A673 (cell line): ENCODE data around the gene S1PR4.

Source experiments
- EZH2 ChIP-seq: fragments of 200-600 bp; sonication (generic); IDR thresholded peaks from 2 replicates; pipeline ENCODE4 v1.6.1; 2017; ENCODE audit warnings: borderline replicate concordance, low read depth, mild to moderate bottlenecking, mixed read lengths, antibody characterized with exemption, low read length; ENCODE audit not compliant: poor library complexity, severe bottlenecking
- TF ChIP-seq, protein P1 (sequence below): fragments of 300-800, 200-600 bp; sonication (generic); conservative IDR thresholded peaks from 2 replicates; pipeline ENCODE4 v1.5.1; 2017; ENCODE audit warnings: low read depth, mild to moderate bottlenecking, antibody characterized with exemption, low read length, moderate library complexity, mixed read lengths

DNA sequence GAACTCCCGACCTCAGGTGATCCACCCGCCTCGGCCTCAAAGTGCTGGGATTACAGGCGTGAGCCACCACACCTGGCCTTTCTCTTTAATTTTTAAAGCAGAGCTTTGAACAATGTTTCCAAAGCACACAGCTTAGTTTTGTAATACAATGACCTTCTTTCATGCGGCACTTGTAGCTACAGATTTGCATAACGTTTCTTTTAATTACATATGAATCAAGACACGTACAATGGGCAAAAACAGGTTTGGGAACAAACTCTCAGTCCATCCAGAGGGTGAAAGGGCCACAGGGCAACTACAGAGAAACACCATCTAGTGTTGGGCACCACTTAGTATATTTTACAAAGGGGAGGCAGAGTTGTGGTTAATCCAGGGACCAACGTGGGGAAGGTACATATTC, 19.0 kb upstream of the S1PR4 start:
- TF ChIP-seq, protein P1, sequence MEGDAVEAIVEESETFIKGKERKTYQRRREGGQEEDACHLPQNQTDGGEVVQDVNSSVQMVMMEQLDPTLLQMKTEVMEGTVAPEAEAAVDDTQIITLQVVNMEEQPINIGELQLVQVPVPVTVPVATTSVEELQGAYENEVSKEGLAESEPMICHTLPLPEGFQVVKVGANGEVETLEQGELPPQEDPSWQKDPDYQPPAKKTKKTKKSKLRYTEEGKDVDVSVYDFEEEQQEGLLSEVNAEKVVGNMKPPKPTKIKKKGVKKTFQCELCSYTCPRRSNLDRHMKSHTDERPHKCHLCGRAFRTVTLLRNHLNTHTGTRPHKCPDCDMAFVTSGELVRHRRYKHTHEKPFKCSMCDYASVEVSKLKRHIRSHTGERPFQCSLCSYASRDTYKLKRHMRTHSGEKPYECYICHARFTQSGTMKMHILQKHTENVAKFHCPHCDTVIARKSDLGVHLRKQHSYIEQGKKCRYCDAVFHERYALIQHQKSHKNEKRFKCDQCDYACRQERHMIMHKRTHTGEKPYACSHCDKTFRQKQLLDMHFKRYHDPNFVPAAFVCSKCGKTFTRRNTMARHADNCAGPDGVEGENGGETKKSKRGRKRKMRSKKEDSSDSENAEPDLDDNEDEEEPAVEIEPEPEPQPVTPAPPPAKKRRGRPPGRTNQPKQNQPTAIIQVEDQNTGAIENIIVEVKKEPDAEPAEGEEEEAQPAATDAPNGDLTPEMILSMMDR = no peak
- TF ChIP-seq EZH2 = no peak
